Fibroblast of skin of left biceps (primary cell): ENCODE results near the gene SYTL1.

Experiments used
- DNase-seq, 2 experiments: peaks; one replicate each; pipeline ENCODE4 v3.0.0-alpha.2; 2013; ENCODE audit warnings: low read depth in 2 of 2

The SYTL1 gene

GRCh38 chr1:27403065-27403726 lies 61.4 kb downstream of the SYTL1 start:
- no peak for DNase-seq
